Putamen (tissue), 1 donor: ENCODE measurements around the gene AP2A1.
A peak's percentile ranks its signal among the peaks of the same experiment; 100 is the strongest.
"Not testable (repeated sequence)": the region's sequence is repeated elsewhere in the genome, so short reads cannot be mapped to it uniquely, and the experiment has no call there.

Experiments
- DNase-seq: peaks from one replicate; pipeline ENCODE4 v3.0.0-alpha.2; 2016; ENCODE audit warnings: low spot score

The AP2A1 gene

GRCh38 chr19:49766930-49767299 is at the start of gene AP2A1:
TSS of gene AP2A1 (plus strand) at chr19:49767001. CDS start at chr19:49767134, 133 bp downstream.
- no peak for DNase-seq

- no peak for DNase-seq
Measured at GRCh38 chr19:49718511-49718910, 48.3 kb upstream of the AP2A1 start.

- no peak for DNase-seq
Measured at GRCh38 chr19:49718991-49719390, 47.8 kb upstream of the AP2A1 start.

DNA sequence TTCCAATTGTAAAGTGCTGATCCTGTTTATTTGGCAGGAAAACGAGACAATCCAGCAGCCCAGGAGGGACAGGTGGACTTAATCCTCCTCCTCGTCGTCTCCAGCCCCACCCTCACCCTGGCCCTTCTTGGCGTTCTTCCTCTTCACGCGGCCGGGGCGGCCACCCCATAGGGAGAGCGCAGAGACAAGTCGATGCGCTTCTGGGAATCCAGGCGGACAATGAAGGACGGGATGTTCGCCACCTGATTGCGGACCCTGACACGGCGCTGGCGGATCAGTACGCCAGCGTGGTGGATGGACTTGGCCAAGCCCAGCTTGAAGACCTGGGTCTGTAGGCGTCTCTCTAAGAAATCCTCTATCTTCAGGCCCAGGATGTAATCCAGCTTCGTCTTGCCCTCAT is 47.4 kb upstream of the AP2A1 start:
- DNase-seq, result not testable (repeated sequence)

DNA sequence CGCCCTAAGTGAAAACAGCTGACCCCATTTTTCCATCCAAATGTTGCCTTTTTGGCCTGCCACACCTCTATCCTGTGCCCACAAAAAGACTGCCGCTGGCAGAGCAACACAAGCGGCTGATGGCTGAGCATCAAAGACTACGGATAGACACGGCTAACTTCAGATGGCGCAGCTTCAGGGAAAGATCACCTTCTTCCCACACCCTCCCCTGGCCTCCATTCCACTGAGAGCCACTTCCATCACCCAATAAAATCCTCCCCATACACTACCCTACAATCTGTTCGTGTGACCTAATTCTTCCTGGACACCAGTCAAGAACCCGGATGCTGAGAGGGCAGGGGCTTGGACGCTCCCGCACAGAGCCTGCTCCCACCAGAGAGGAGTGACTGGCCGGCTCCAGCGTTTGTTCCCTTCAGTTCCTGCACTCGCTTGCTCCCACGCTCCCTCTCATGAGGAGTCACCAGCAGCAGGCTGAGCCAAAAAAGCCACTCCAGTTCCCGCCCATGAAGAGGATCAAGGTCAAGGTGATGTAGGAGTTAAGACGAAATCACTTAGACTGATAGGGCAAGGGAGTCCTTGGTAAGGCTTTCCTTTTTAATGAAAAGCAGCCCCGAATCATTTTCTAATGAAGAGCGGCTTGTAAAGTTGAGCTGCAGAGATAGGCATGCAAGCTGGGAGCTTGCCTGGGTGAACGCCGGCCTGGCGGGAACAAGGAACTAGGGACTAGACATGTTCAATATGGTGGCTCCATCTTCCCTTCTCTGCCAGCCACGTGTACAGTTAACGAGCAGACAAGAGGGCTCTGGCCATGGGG is 39.4 kb upstream of the AP2A1 start:
- DNase-seq, result no peak

DNA sequence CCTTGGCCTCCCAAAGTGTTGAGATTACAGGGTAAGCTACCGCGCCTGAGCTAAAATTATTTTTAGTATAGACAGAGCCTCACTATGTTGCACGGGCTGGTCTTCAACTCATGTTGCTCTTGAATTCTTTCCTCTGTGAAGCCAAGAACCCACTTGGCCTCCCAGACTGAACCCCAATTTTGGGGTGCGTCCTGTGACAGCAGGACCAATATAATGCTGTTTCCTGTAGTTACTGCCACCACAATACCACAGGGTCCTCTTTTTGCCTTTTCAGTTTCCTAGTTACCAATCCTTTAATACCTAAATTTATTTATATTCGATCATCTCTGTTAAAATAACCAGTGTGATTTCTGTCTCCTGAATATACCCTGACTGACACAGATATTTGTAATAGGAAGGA is 36.6 kb upstream of the AP2A1 start:
- no peak for DNase-seq

- no peak for DNase-seq
Measured at GRCh38 chr19:49738268-49738667, 28.5 kb upstream of the AP2A1 start.

DNA sequence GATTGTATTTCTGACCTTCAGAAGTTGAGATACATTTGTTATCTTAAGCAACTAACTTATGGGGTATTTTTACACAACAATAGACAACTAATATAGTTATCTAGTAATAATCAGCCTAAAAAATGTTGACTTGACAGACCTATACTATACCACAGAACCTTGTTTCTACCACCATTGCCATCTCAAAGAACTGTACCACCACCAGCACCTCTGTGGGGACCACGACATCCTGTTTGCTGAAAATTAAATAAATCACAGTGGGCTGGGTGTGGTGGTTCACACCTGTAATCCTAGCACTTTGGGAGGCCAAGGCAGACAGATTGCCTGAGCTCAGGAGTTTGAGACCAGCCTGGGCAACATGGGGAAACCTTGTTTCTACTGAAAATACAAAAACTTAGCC is 27.7 kb upstream of the AP2A1 start:
- no peak for DNase-seq

GRCh38 chr19:49739933-49740332 is 26.9 kb upstream of the AP2A1 start:
- DNase-seq, result no peak

DNA sequence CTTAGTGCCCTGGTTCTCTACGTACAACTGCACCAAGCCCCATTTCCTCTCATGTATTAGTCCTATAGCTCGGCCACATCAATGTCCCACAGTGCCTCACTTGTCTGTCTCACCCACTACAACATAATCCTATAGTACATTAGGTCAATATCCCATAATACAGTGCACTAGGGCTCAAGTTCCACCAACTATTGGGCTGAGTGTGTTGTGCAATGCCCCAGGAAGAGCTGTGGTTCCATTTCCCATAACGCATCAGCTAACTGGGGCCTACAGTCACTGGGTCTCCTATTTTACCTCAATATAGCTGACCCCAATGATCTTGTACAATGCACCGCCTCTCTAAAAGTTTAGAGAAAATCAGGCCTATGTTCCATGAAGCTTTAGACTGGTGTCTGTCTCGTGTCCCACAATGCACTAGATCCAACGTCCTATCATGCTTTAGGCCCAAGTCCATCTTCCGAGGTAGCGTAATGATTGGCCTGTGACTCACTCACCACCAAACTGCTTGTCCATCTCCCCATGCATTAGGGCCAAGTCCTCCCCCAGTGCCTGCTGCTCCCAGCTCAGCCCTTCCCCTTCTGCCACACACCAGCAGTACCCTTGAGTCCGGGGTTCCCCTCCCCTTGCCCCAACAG is 25.5 kb upstream of the AP2A1 start:
- DNase-seq, result no peak

- DNase-seq, result no peak
Measured at GRCh38 chr19:49744946-49745381, 21.8 kb upstream of the AP2A1 start.

- DNase-seq, result no peak
Measured at GRCh38 chr19:49746206-49746958, 20.4 kb upstream of the AP2A1 start.

DNA sequence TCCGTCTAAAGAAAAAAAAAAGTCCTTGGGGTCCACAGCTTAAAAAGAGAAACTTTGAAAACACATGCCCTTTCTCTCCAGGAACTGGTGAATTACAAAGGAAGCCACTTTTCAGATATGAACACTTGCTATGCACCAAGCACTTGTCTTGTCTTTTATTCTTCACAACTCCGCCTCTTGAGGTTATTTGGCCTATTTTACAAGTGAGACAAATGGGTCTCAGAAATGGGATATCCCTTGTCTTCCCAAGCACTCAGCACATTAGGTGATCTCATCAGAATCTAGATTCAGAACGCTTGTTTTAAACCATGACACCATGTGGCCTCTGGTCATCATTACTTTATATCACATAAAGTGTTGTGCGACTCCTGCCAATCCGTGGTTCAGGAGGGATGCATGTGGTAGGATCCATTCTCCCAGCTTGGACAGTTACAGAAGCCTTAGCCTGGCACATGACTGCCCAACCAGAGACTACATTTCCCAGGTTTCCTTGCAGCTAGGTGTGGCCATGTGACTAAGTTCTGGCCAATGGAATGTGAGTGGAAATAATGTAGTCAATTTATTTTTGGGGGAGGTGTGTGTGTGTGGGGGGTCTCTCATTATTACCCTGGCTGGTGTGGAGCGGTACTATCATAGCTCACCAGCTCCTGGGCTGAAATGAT is 17.6 kb upstream of the AP2A1 start:
- no peak for DNase-seq

- no peak for DNase-seq
Measured at GRCh38 chr19:49749771-49750170, 17.0 kb upstream of the AP2A1 start.

GRCh38 chr19:49752701-49753100 is 14.1 kb upstream of the AP2A1 start:
- DNase-seq, result no peak

GRCh38 chr19:49755956-49756355 is 10.8 kb upstream of the AP2A1 start:
- DNase-seq, result no peak

- DNase-seq, result peak; percentile 31
Measured at GRCh38 chr19:49758292-49758691, 8.5 kb upstream of the AP2A1 start.

GRCh38 chr19:49761249-49761624 is 5.6 kb upstream of the AP2A1 start:
- DNase-seq, result no peak

GRCh38 chr19:49761625-49762311 is 5.0 kb upstream of the AP2A1 start:
- DNase-seq, result no peak

DNA sequence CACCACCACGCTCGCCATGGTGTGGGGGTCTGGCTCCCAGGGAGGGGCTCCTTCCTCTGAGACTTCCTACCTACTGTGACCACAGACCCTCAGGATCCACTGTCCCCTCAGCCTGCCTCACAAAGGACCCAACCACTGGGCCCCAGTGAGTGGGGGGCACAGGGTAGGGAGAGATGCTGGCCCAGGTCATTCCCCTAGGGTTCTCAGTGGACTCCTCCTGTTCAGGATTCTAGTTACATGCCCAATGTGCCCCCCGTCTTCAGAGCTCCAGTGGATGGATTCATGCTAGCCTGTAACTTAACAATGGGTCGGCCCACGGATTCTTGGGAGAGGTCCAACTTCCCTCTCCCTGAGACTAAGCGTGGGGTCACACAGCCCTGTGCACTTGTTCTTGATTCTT is 3.6 kb upstream of the AP2A1 start, which contains the start of gene TSKS:
TSS of gene TSKS (minus strand) at position 77 of the 400 bp plus-strand sequence. CDS start at position 18, 59 bp downstream.
- no peak for DNase-seq

DNA sequence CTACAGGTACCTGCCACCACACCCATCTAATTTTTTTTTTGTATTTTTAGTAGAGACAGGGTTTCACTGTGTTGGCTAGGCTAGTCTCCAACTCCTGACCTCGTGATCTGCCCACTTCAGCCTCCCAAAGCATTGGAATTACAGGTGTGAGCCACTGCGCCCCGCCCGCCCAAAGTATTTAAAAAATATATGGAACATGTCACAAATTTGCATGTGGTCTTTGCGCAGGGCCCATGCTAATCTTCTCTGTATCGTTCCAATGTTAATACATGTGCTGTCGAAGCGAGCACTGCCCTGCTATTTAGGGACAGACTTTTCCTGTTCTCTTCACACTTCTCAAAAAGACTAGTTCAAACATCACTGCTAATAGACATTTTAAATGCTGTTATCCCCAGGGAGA is 2.5 kb upstream of the AP2A1 start:
- DNase-seq, result no peak
